ENCODE measurements around the gene TRPM3.

- TF ChIP-seq REST (IDR thresholded peaks at IDR 0.05; ENCODE audit: insufficient read depth in 1 of 2, low read depth in 2 of 2, low read length in 1 of 2) (no peak), CTCF (IDR thresholded peaks at IDR 0.05) (no peak), POLR2AphosphoS5 (IDR thresholded peaks at IDR 0.05; ENCODE audit: low read depth, low read length) (no peak), SIN3A (IDR thresholded peaks at IDR 0.05; ENCODE audit: borderline replicate concordance, insufficient read depth, low read depth, low read length) (no peak), TCF7L2 (IDR thresholded peaks at IDR 0.05; ENCODE audit: low read depth, low read length) (no peak)
Measured at GRCh38 chr9:70840266-70840665, 281.2 kb downstream of the TRPM3 start.

Measured in Panc1 (cell line).